ENCODE results near the gene EIF4EBP2.

The EIF4EBP2 gene

DNA sequence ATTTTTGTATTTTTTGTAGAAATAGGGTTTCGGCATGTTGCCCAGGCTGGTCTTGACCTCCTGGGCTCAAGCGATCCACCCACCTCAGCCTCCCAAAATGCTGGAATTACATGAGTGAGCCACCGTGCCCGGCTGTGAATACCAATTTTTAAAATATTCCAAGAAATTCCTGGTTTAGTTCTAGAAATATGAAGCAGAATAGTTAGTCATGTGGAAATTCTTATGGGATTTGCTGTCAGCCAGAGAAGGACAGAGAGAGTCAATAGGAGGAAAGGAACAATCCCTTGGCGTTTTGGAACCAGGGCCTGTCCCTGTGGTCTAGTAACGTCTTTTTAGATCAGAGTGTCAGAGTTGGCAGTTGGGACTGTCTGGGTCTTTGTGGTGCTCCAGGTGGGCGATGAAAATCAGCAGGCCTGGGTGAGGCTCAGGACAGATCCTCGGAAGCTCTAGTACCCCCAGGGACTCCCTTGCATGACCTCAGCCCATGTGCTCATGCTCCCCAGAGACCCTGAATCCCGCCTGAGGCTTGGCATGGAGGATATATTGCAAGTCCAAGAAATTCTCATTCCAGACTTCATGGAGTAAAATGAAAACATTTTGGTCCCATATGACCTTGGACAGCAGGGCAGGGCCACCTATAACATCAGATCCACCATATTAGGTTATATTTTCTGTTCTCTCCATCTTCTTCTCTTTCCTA, 29.8 kb downstream of the EIF4EBP2 start:
- DNase-seq, result no peak

- DNase-seq, result no peak
Measured at GRCh38 chr10:70435241-70436085, 31.5 kb downstream of the EIF4EBP2 start.

DNA sequence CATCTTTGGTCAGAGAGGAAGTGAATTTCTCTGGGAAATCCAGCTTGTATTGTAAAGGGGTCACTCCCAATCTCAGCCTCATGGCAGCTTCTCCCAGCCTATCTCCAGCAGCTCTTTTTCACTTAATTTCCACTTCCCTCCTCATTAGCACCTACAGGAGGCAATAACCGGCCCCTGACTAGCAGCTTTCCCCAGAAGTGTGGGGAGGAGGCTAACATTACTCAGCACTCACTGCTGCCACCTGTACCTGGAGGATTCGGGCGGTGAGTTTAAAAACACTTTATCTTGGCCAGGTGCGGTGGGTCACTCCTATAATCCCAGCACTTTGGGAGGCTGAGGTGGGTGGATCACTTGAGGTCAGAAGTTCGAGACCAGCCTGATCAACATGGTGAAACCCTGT, 33.8 kb downstream of the EIF4EBP2 start:
- no peak for DNase-seq

DNA sequence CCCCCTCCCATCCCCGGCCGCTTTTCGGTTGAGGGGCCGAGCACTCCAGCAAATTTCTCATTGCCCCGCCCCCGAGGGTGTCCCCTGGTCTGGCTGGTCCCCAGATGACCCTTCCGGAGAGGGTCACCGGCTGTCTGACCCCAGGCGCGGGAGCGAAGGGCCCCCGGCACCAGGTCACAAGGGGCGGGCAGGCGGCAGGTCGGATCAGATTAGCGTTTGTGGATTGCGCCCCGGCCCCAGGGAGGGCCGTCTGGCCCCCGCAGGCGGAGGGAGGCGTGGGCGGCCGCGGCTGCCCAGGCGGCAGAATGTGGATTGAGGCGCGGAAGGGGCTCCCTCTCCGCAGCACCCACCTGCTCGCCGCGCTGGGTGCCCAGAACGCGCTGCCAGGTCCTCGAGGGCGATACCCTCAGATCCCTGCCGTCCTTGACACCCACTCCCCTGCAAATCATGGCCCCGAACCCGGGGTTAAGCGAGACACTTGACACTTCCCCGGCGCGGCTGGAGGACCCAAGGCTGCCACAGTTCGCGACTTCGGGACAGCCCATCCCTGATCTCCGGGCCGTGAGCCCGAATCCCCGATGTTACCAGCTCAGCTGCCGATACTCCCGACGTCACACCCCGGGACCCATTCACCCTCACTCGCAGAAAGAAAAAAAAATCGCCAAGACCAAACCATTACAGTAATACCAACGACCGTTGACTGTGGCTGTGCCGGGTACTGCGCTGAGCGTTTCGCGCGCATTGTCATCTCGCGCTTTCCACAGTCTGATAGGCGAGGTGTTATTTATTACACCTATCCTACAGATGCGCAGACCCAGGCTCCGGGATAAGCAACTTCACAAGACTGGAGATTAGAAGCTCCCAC, 36.6 kb downstream of the EIF4EBP2 start:
- peak; percentile 29 for DNase-seq

DNA sequence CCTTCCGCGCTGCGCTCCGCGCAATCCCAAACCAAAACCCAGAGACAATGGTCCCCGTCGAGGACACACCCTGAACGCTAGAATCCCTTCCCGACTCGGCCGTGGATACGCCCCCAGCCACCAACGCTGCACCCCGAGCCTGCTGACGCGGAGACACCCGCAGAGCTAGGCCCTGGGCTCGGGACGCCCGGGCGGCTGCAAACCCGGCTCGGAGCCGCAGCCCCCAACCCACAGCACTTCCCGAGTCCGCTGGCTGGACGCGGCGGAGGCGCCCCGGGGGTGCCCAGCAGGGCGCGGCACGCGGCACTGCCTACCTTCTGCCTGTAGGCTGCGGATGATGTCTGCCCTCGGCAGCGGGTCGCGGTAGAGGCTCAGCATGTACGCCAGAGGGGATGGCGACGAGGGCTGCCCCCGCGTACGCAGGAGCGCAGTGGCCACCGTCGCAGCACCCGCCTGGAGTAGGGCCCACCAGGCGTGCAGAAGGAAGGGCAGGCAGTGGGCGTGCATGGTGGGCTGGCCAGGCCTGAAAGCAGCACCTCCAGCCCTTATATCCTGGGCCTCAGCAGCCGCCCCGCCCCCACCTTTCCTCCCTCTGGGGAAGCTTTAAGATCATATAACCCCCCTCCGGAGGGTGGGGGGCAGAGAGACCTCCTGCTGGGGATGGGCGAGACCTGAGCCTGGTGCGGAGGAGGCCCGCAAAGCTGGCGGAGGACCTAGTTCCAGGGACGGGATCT, 37.4 kb downstream of the EIF4EBP2 start, which contains the start of gene NODAL:
NODAL (minus strand) TSS at position 521 of the 734 bp plus-strand sequence; CDS start at position 507, 14 bp downstream.
- no peak for DNase-seq

DNA sequence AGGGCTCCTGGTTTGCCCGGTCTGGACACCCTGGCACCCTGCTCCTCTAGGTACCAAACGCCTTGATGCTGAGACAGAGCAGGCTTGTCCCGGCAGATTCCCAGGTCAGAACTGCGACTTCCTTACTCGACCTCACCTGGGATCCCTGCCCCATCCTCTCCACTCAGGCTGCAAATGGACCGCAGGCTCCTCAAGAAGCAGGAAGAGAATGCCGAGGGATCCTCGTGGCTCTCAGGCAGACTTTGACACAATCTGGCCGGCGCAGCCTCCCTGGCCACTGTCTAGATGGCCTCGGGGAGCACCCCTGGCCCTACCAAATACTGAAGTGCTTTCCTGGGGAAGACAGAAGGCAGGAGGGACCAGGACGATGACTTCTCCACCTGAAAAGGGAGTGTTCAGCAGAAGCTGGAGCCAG, 38.0 kb downstream of the EIF4EBP2 start:
- no peak for DNase-seq

GRCh38 chr10:70442332-70442988, 38.5 kb downstream of the EIF4EBP2 start:
- DNase-seq, result no peak

DNA sequence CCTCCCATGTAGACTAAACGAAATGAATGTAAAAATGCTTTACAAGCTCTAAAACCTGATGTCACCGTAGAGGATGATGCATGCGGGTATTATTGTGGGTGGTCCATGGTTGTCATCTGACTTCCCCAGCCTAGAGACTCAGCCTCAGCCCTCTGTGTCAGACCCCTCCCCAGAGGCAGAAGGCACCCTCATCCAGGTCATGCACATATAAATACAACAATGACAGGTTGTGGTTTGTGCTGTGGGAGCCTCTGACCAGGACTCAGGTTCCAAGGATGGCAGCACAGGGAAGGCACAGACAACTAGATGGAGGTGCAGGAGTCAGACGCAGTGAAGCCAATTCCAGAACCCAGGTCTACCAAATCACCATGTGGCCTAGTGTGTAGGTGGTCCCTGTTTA, 40.8 kb downstream of the EIF4EBP2 start:
- DNase-seq, result no peak

DNA sequence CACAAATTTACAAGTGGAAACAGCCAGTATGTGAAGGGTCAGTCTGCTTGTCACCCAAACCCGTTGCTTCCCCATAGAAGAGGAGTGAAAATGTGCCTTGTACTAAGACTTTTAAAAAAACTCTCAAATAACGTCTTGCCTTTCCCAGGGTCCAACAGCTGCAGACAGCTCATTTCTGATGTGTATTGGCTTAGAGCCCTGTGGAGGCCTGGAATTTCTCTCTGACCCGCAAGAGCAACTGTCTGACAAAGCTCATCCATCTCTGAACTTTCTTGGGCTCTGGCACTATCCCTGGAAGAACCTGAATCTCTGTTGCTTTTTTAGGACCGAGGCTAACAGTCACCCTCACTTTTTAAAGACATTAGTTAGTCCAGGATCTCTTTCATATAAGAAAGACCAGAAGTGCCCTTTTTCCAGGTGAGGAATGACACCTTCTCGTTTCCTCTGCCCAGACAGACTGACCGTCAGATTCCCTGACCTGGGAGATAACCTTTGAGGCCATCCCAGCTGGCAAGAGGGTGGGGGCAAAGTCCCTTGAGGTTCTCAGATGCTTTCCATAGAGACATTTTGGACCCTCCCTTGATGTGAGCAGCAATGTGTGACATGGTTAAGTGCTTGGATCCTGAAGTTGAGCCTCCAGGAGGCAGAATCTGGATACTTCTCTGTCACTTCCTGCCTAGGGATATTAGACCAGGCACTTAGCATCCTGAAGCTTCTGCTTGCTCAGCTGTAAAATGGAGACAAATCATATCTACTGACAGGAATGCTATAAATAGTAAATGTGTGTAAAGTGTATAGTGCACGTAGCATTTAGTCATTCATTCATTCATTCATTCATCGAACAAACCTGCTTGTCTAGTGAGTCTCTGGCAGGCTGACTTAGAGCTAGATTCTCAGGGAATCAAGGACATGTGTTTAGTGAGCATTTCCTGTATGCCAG, 42.0 kb downstream of the EIF4EBP2 start:
- no peak for DNase-seq

DNA sequence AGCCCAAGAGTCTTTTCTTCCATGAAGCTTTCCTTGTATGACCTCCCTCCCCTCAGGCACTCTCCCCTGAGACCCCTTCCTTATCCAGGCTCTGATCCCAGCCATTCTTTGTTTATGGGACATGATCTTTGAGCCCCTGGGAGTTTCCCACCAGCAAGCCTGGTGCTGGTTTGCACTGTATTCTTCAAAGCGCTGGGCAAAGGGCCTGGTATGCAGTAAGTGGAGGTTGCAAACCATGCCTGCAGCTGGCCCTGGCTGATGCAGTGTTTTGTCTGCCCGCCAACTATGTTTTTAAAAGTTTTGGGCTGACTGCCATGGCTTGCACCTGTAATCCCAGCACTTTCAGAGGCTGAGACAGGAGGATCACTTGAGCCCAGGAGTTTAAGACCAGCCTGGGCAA, 44.3 kb downstream of the EIF4EBP2 start:
- no peak for DNase-seq

DNA sequence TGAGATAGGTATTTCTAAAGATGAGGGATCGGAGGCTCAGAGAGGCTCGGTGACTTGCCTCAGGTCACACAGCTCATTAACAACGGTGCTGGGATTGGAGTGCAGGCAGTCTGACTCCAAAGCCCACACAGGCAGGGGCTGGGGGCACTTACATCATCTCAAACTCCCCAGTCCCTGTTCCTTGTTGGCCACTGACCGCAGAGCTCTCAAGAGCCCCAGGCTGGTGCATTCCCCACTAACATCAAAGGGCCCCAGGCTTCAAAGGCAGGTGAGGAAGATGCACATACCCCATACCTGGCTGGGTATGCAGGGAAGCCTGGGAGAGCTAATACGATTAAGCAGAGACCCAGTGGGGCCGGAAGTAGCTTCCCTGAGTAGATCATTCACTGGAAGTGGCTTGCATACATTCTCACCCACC, 51.3 kb downstream of the EIF4EBP2 start:
- DNase-seq, result no peak

- no peak for DNase-seq
Measured at GRCh38 chr10:70456164-70456563, 52.2 kb downstream of the EIF4EBP2 start.

GRCh38 chr10:70457759-70458305, 53.9 kb downstream of the EIF4EBP2 start:
- no peak for DNase-seq

- DNase-seq, result peak; percentile 50
Measured at GRCh38 chr10:70458329-70459060, 54.5 kb downstream of the EIF4EBP2 start.

- DNase-seq, result no peak
Measured at GRCh38 chr10:70459061-70459773, 55.3 kb downstream of the EIF4EBP2 start.

GRCh38 chr10:70459774-70460490, 56.0 kb downstream of the EIF4EBP2 start:
- DNase-seq, result no peak

DNA sequence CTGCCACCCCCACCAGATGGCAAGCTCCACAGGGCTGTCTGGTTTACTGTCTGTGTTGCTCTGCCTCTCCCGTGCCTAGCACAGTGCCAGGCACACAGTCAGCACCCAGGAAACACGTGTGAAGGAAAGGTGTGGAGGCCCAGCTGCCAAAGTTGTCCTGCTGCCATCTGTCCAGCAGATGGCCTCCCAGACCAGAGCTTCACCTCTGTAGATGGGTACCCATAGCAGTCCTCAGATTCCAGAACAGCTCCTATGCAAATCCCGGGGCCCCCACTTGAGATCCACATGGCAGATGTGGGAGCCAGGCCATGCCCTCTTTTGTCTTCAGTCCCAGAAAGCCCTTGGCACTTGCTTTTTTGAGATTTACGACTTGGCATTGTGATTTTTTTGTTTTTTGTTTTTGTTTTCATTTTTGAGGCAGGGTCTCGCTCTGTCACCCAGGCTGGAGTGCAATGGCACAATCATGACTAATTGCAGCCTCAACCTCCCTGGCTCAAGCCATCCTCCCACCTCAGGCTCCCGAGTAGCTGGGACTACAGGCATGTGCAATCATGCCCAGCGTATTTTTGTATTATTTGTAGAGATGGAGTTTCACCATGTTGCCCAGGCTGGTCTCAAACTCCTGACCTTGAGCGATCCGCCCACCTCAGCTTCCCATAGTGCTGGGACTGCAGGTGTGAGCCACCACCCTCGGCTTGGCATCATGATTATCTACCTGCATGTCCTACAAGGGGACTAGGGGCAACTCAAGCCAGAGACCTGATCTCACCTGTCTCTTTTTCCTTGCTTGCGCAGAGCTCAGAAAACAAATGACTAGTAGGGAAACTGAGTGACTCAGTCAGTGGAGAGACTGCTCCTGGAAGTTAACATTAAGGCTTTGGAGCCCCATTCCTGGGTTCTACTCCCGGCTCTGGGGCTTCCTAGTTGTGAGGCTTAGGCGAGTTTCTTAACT, 57.7 kb downstream of the EIF4EBP2 start:
- DNase-seq, result peak; percentile 77
